DND-41 (cell line): ENCODE measurements around the gene CLNS1A.

ENCODE experiments used
- ATAC-seq: fragments of 200-7000 bp; cut with Tn5 transposase; 3 replicates; pipeline ENCODE4 v1.9.1; 2021; ENCODE audit warnings: low read depth; ENCODE audit not compliant: insufficient read depth
- DNase-seq: peaks from one replicate; pipeline ENCODE4 v3.0.0-alpha.2; 2020
- H2AFZ ChIP-seq: 2 replicates; pipeline ENCODE4 v1.6.0; 2012; ENCODE audit warnings: low read depth, low read length
- H3K27ac ChIP-seq: 2 replicates; pipeline ENCODE4 v1.5.1; 2012; ENCODE audit warnings: low read length, inconsistent platforms
- H3K27me3 ChIP-seq: fragments of 200-600 bp; sonication (generic); 2 replicates; pipeline ENCODE4 v1.6.0; 2012; ENCODE audit warnings: low read length, mild to moderate bottlenecking, inconsistent platforms; ENCODE audit not compliant: insufficient read depth, poor library complexity
- H3K36me3 ChIP-seq: 2 replicates; pipeline ENCODE4 v1.5.1; 2012; ENCODE audit warnings: low read length, inconsistent platforms; ENCODE audit not compliant: insufficient read depth
- H3K4me1 ChIP-seq: 2 replicates; pipeline ENCODE4 v1.5.1; 2012; ENCODE audit warnings: mild to moderate bottlenecking, low read length; ENCODE audit not compliant: insufficient read depth
- H3K4me2 ChIP-seq: 2 replicates; pipeline ENCODE4 v1.6.0; 2012; ENCODE audit warnings: mild to moderate bottlenecking, moderate library complexity, low read length, inconsistent platforms; ENCODE audit not compliant: insufficient read depth
- H3K4me3 ChIP-seq, 2 experiments: fragments of 200-600 bp in 1 of 2; shearing (Covaris generic) in 1 of 2; 2 replicates each; pipeline ENCODE4 v1.5.1; 2012 to 2016; ENCODE audit warnings: inconsistent platforms in 2 of 2, low read length in 2 of 2, mild to moderate bottlenecking in 2 of 2, low read depth in 1 of 2, moderate library complexity in 1 of 2
- H3K79me2 ChIP-seq: 2 replicates; pipeline ENCODE4 v1.6.0; 2012; ENCODE audit warnings: low read length, inconsistent platforms; ENCODE audit not compliant: insufficient read depth
- H3K9ac ChIP-seq: 2 replicates; pipeline ENCODE4 v1.6.0; 2012; ENCODE audit warnings: low read depth, mild to moderate bottlenecking, inconsistent platforms, low read length, moderate library complexity
- H3K9me3 ChIP-seq: 2 replicates; pipeline ENCODE4 v1.5.1; 2012; ENCODE audit warnings: low read length, moderate library complexity, mild to moderate bottlenecking, inconsistent platforms; ENCODE audit not compliant: insufficient read depth, severe bottlenecking
- H4K20me1 ChIP-seq: 2 replicates; pipeline ENCODE4 v1.6.0; 2012; ENCODE audit warnings: low read length; ENCODE audit not compliant: insufficient read depth
- EZH2 ChIP-seq: IDR thresholded peaks from 3 replicates; pipeline ENCODE4 v1.6.1; 2012; ENCODE audit warnings: borderline replicate concordance, low read depth, mild to moderate bottlenecking, moderate library complexity, low read length, inconsistent platforms; ENCODE audit not compliant: severe bottlenecking
- TF ChIP-seq, protein P1 (sequence below): IDR thresholded peaks from 2 replicates; pipeline ENCODE4 v1.5.1; 2012; ENCODE audit warnings: borderline replicate concordance, low read length, moderate library complexity, mild to moderate bottlenecking; ENCODE audit not compliant: poor library complexity, severe bottlenecking; ENCODE audit errors: extremely low read depth

CLNS1A gene

DNA sequence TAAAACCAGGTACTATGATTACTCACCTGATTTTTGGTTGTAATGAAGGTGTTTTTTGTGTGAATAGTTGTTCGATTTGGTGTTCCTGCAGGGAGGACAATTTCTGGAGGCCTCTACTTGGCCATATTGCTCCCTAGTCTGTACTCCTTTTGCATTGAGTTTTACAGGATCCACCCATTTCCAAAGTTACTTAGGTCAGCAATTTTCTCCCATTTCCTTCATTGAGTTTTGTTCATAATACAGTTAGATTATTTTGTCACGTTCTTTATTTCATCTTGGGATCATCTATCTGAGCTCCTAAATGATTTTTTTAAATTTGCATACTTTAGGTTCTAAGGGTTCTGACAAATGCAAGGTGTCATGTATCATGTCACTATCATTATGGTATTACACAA lies 67.9 kb downstream of the CLNS1A start:
- TF ChIP-seq EZH2: no peak
- TF ChIP-seq, protein P1, sequence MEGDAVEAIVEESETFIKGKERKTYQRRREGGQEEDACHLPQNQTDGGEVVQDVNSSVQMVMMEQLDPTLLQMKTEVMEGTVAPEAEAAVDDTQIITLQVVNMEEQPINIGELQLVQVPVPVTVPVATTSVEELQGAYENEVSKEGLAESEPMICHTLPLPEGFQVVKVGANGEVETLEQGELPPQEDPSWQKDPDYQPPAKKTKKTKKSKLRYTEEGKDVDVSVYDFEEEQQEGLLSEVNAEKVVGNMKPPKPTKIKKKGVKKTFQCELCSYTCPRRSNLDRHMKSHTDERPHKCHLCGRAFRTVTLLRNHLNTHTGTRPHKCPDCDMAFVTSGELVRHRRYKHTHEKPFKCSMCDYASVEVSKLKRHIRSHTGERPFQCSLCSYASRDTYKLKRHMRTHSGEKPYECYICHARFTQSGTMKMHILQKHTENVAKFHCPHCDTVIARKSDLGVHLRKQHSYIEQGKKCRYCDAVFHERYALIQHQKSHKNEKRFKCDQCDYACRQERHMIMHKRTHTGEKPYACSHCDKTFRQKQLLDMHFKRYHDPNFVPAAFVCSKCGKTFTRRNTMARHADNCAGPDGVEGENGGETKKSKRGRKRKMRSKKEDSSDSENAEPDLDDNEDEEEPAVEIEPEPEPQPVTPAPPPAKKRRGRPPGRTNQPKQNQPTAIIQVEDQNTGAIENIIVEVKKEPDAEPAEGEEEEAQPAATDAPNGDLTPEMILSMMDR: no peak
- H3K4me2 ChIP-seq: no peak overlapping the region
- H3K36me3 ChIP-seq: peaks cover 3% of the 10 kb centered on the region; the same call in 1 of the 2 replicates
- H3K4me1 ChIP-seq: no peaks in the 10 kb centered on the region
- H2AFZ ChIP-seq: no peak overlapping the region
- H3K79me2 ChIP-seq: no peaks in the 10 kb centered on the region
- H3K9me3 ChIP-seq: no peaks in the 10 kb centered on the region
- H3K27ac ChIP-seq: no peak overlapping the region
- H4K20me1 ChIP-seq: no peaks in the 10 kb centered on the region
- H3K27me3 ChIP-seq: no peaks in the 10 kb centered on the region
- ATAC-seq (no peak), DNase-seq (no peak)
- no peak overlapping the region for H3K4me3 ChIP-seq
- no peak overlapping the region for H3K9ac ChIP-seq

DNA sequence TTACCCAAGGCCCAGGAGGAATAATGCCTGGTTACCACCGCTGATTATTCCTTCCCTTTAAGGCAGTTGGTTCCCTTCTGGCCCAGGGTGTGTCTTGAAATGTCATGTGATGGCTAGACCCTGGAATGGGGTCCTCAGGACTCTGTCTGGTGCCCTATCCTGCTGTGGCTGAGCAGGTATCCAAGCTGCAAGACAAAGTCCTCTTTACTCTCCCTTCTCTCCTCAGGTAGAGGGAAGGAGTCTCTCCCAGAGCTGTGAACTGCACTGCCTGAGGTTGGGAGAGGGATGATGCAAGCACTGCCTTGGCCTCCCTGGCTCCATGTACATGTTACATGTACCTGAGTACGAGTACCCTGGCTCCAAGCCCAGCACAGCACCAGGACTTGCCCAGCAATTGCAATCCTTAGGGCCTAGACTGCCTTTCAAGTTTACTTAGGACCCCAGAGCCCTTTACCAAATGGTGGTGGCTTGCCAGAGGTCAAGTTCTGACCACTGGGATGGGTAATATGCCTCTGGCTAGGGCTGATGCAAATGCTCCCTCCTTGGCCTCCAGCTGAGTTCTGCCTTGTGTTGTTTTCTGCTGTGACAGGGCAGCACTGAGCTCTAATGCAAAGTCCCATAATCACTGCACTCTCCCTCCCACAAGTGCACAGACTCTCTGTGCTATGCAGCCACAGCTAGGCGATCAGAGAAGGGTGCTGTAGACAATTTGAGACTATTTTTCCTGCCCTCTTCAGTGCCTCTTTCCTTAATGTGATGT lies 68.5 kb downstream of the CLNS1A start:
- Histone ChIP-seq H3K4me3 (no peak overlapping the region), H3K9ac (no peak overlapping the region), H3K27ac (no peak overlapping the region), H2AFZ (no peak overlapping the region), H3K4me2 (no peak overlapping the region), H3K27me3 (no peaks in the 10 kb centered on the region), H3K79me2 (no peaks in the 10 kb centered on the region), H3K4me1 (no peaks in the 10 kb centered on the region), H3K36me3 (peaks cover 3% of the 10 kb centered on the region; the same call in 1 of the 2 replicates), H4K20me1 (no peaks in the 10 kb centered on the region), H3K9me3 (no peaks in the 10 kb centered on the region)
- ATAC-seq: no peak
- TF ChIP-seq, protein P1: no peak
- TF ChIP-seq EZH2: no peak
- DNase-seq: no peak

DNA sequence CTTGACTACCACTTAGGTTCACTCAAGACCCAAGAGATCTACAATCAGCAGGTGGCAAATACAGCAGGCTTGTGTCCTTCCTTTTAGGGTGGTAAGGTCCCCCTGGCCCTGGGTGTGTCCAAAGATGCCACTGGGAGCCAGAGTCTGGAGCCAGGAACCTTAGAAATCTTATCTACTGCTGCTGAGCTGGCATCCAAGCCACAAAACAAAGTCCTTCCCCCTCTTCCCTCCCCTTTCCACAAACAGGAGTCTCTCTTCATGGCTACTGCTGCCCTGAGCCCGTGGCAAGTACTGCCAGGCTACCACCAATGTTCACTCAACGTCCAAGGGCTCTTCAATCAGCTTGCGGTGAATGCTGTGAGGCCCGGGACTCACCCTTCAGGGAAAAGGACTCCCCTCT lies 69.3 kb downstream of the CLNS1A start:
- Histone ChIP-seq H2AFZ (no peak overlapping the region), H3K9ac (no peak overlapping the region), H3K27me3 (no peaks in the 10 kb centered on the region), H3K79me2 (no peaks in the 10 kb centered on the region), H3K4me3 (no peak overlapping the region), H4K20me1 (no peaks in the 10 kb centered on the region), H3K4me2 (no peak overlapping the region), H3K27ac (no peak overlapping the region), H3K9me3 (no peaks in the 10 kb centered on the region), H3K4me1 (no peaks in the 10 kb centered on the region), H3K36me3 (peaks cover 3% of the 10 kb centered on the region; the same call in 1 of the 2 replicates)
- no peak for DNase-seq
- ATAC-seq: no peak
- no peak for TF ChIP-seq EZH2
- TF ChIP-seq, protein P1: no peak
